T-helper 1 cell treated with Interleukin-12 subunit alpha and Interleukin-12 subunit beta and Interleukin-4 antibody, amounts not matched to agents 30 μg/mL and 1 μg/mL, for 36 hours (primary cell): ENCODE measurements around the gene TPM1.

Experiments
- H3K27ac Mint-ChIP-seq: one replicate; pipeline ENCODE4 v1.8.0; 2021; ENCODE audit warnings: mild to moderate bottlenecking, mixed read lengths
- H3K27me3 Mint-ChIP-seq: one replicate; pipeline ENCODE4 v1.8.0; 2021; ENCODE audit warnings: low read depth, mixed read lengths
- H3K36me3 Mint-ChIP-seq: one replicate; pipeline ENCODE4 v1.8.0; 2021; ENCODE audit warnings: low read depth, mixed read lengths
- H3K4me1 Mint-ChIP-seq: one replicate; pipeline ENCODE4 v1.8.0; 2021; ENCODE audit warnings: low read depth, mixed read lengths
- H3K4me3 Mint-ChIP-seq: one replicate; pipeline ENCODE4 v1.8.0; 2021; ENCODE audit warnings: mild to moderate bottlenecking, moderate library complexity, mixed read lengths
- H3K9me3 Mint-ChIP-seq: one replicate; pipeline ENCODE4 v1.8.0; 2021; ENCODE audit warnings: mixed read lengths

The TPM1 gene

DNA sequence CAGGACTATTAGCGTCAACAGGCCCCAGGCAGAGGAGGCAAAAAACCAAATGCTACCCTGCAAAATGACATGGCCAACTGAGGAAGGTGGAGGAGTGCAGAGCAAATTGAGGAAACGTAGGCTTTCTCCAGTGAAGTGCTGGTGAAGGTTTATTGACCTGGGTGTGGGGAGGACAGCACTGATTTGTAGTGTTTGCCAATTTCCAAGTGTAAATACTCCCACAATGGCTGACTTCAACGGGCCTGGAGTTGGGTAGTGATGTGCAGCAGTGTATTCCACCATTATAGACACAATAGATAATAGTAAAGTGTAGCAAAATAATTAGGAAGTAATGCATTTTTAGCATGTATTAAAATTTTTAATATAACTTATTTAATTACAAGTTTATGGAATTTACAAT lies 32.2 kb upstream of the TPM1 start:
- Mint-ChIP-seq H3K4me1 (peaks cover 1% of the 10 kb centered on the region), H3K27ac (no peak overlapping the region), H3K36me3 (no peaks in the 10 kb centered on the region), H3K4me3 (no peak overlapping the region), H3K27me3 (no peaks in the 10 kb centered on the region), H3K9me3 (no peaks in the 10 kb centered on the region)

DNA sequence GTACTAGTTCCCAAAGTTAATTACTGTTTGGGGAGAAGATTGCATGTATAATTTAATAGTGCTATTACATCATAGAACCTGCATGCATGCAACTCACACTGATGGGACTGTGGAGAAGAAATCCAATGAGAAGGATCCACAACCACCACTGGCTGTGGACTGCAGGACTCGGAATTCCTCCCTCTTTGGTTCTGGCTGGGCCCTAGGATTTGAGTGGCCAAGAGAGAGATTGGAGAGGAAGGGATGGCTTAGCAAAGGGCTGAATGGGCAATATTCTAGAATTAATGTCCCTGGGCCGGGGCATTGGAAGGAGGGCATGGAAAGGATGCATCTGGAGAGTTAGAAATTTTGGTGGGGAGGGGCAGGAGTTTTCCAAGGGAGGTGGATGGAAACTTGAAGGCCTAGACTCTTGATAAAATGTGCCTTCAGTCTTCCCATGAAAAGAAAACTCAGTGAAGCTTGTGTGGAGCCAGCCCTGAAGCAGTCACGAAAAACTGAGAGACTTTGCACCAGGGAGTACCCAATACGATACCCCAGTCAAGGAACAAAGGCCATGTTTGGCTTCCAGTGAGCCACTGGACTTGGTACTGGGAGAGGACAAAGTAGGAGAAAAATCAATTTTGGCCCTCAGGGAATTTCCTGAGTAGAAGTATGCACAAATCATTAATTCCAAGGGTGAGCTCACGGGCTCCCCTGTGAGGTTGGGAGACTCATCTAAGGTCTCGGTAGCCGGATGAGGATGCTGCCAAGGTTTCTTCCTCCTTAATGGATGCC lies 31.4 kb upstream of the TPM1 start:
- Mint-ChIP-seq H3K27ac (no peak overlapping the region), H3K4me3 (no peak overlapping the region), H3K36me3 (no peaks in the 10 kb centered on the region), H3K4me1 (peaks cover 5% of the 10 kb centered on the region), H3K27me3 (no peaks in the 10 kb centered on the region), H3K9me3 (no peaks in the 10 kb centered on the region)

DNA sequence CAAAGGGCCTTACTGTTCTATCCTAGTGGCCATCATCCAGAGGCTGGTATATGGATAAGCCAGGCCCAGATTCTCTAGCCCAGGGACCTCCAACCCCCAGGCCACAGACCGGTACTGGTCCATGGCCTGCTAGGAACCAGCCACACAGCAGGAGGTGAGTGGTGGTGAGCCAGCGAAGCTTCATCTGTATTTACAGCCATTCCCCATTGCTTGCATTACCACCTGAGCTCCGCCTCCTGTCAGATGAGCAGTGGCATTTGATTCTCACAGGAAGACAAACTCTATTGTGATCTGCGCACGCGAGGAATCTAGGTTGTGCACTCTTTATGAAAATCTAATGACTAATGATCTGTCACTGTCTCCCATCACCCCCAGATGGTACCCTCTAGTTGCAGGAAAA lies 30.1 kb upstream of the TPM1 start:
- Mint-ChIP-seq H3K27ac (no peak overlapping the region), H3K27me3 (no peaks in the 10 kb centered on the region), H3K9me3 (no peaks in the 10 kb centered on the region), H3K36me3 (no peaks in the 10 kb centered on the region), H3K4me3 (no peak overlapping the region), H3K4me1 (peaks cover 5% of the 10 kb centered on the region)

DNA sequence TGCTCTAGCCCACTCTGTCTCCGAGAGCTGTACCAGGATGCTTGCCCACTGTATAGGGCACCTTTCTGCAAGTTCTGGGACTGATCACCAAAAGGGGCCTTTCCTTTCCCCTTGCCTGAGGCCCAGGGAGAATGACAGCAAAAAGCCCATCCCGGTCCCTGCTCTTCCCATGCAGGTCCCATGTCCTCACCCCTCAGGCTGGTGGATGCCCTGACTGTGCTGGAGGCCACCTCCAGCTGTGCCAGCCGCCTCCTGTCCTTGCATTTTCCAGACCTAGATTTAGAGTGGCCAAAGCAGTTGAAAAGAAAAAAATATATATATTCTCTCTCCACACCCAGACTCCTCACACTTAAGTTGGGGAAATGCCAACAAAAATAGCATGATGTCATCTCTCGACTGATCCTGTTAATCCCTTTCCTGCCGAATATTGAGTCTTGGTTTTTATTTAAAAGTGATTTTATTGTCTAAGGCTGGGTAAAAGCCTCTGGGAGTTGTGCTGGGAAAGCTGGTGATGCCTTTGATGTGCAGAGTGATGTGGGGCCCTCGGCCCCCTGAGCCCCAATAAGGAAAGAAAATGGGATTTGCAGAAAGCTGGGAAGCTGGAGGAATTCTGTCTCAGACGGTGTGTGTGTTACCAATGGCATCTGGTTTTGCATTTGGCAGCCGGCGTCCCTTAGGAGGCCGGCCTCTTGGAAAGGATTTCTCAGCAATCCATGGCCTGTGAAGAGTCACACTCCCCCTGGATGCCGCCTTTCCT lies 29.3 kb upstream of the TPM1 start:
- Mint-ChIP-seq H3K27ac (no peak overlapping the region), H3K4me3 (no peak overlapping the region), H3K4me1 (peaks cover 5% of the 10 kb centered on the region), H3K27me3 (no peaks in the 10 kb centered on the region), H3K36me3 (no peaks in the 10 kb centered on the region), H3K9me3 (no peaks in the 10 kb centered on the region)

DNA sequence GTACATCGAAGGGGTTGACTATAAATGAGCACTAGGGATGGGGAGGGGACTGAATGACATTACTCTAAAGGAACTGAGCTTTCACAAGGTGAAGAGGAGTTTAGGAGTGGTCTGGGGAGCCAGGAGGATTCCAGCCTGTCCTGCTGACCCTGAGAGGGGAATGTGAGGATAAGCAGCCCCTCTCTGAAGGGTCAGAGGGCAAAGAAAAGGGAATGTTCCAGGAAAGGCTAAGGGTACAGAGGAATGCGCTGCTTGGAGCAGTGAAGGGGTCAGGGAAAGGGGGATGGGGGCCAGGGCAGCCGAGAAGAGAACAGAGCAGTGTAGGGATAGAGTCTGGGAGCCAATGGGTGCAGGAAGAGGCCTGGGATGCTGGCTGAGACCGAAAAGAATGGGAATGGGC lies 28.0 kb upstream of the TPM1 start:
- Mint-ChIP-seq H3K27ac (no peak overlapping the region), H3K27me3 (no peaks in the 10 kb centered on the region), H3K9me3 (no peaks in the 10 kb centered on the region), H3K4me3 (no peak overlapping the region), H3K36me3 (no peaks in the 10 kb centered on the region), H3K4me1 (peaks cover 5% of the 10 kb centered on the region)

DNA sequence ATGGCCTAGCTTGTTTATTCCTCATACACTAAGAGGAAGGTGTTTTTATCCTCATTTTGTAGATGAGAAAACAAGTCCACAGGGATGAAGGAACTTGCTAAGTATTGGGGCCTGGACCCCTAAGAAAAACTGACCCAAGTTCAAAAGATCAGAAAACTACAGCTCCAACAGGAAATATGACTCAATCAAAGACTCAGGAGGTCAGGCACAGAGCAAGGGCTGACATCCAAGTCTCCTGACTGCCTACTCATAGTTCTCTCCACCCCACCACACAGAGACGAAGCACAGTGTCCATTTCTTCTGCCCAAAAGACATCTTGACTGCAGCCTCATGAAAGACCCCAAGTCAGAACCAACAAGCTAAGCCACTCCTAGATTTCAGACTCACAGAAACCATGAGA lies 26.9 kb upstream of the TPM1 start:
- no peaks in the 10 kb centered on the region for H3K36me3 Mint-ChIP-seq
- peaks cover 5% of the 10 kb centered on the region for H3K4me1 Mint-ChIP-seq
- H3K27me3 Mint-ChIP-seq, result no peaks in the 10 kb centered on the region
- H3K4me3 Mint-ChIP-seq, result no peak overlapping the region
- H3K27ac Mint-ChIP-seq, result no peak overlapping the region
- no peaks in the 10 kb centered on the region for H3K9me3 Mint-ChIP-seq

DNA sequence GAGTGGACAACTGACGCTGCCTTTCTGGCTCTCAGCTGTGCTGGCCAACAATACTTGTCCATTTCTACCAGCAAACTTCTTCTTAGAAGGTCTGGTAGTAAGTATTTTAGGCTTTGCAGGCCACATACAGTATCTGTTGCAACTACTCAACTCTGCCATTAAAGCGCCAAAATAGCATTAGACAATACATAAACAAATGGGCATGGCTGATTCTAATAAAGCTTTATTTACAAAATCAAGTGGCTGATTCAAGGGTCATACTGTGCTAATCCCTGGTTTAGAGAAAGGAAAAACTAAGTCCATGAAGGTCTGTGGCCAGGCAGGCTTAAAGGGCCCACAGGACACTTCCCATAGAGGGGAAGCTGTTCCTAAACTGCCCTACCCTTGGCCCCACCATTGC lies 26.3 kb upstream of the TPM1 start:
- H3K36me3 Mint-ChIP-seq, result no peaks in the 10 kb centered on the region
- H3K9me3 Mint-ChIP-seq, result no peaks in the 10 kb centered on the region
- H3K4me1 Mint-ChIP-seq, result peaks cover 5% of the 10 kb centered on the region
- no peak overlapping the region for H3K27ac Mint-ChIP-seq
- no peak overlapping the region for H3K4me3 Mint-ChIP-seq
- no peaks in the 10 kb centered on the region for H3K27me3 Mint-ChIP-seq

DNA sequence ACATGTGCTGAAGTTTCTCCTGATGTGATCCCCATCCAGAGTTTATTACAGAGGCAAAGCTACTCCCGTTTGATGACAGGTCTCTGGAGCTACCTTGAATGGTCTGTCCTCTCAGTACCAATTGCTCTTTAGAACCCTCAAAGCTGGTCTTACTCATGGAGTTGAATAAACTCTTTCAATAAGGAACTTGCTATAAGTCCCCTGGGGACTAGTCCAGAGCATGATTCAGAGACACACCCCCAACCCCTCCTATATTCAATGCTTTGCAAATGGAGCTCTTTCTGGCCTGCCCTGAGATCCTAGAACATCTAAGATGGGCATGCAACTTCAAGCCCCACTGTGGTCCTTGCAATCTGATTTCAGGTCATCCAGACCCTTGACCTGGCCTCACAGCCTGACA lies 23.9 kb upstream of the TPM1 start:
- no peaks in the 10 kb centered on the region for H3K9me3 Mint-ChIP-seq
- peaks cover 5% of the 10 kb centered on the region for H3K4me1 Mint-ChIP-seq
- H3K27ac Mint-ChIP-seq, result no peak overlapping the region
- no peak overlapping the region for H3K4me3 Mint-ChIP-seq
- H3K27me3 Mint-ChIP-seq, result peaks cover 5% of the 10 kb centered on the region
- H3K36me3 Mint-ChIP-seq, result no peaks in the 10 kb centered on the region

DNA sequence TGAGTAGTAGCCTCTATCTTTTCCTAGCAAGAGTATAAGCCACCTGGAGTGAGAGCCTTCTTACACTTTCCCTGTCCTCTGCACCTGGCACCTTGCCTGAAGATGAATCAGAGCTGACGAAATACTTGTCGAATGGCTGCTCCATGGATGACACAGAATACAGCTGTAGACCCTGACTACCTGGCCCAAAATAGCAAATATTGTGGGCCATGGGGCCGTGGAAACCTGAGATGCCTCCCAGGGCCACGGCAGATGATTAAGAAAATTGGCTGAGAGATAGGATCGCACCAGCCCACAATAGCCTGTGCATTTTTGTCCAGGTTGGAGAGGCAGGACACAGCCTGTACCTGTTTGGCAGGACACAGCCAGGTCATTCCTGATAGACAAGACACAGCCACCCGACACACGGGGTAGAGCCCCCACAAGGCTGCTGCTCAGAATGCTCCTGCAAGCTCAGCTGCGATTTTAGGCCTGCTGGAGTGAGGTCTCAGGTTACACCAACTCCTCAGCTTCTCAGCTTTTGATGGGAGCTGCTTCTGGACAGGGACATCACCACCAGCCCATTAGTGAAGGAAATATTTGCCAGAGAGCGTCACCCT lies 22.9 kb upstream of the TPM1 start:
- H3K36me3 Mint-ChIP-seq, result no peaks in the 10 kb centered on the region

DNA sequence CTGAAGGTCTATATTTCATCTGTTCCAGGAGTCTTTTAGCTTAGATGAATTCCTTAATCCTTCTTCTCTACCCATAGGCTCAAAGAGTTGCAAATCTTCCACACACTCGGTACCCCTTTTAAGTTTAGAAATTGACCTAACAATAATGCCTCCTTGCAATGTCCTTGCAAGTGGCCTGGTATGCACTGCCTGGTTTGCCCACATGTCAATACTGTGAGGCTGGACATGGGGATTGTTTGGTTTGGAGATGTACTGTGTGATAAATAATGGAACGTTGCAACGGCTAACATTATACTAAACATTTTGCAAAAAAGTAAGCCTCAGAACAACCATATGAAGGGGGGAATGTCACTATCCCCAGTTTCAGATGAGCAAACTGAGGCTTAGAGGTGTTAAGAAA lies 22.4 kb upstream of the TPM1 start:
- no peaks in the 10 kb centered on the region for H3K36me3 Mint-ChIP-seq
- H3K27ac Mint-ChIP-seq, result no peak overlapping the region
- no peaks in the 10 kb centered on the region for H3K9me3 Mint-ChIP-seq
- no peak overlapping the region for H3K4me3 Mint-ChIP-seq
- H3K4me1 Mint-ChIP-seq, result peaks cover 5% of the 10 kb centered on the region
- H3K27me3 Mint-ChIP-seq, result peaks cover 5% of the 10 kb centered on the region

More for the DNA sequence above, 22.9 kb upstream of the TPM1 start:
- Mint-ChIP-seq H3K27ac (no peak overlapping the region), H3K9me3 (no peaks in the 10 kb centered on the region), H3K4me1 (peaks cover 5% of the 10 kb centered on the region), H3K4me3 (no peak overlapping the region), H3K27me3 (peaks cover 5% of the 10 kb centered on the region)

DNA sequence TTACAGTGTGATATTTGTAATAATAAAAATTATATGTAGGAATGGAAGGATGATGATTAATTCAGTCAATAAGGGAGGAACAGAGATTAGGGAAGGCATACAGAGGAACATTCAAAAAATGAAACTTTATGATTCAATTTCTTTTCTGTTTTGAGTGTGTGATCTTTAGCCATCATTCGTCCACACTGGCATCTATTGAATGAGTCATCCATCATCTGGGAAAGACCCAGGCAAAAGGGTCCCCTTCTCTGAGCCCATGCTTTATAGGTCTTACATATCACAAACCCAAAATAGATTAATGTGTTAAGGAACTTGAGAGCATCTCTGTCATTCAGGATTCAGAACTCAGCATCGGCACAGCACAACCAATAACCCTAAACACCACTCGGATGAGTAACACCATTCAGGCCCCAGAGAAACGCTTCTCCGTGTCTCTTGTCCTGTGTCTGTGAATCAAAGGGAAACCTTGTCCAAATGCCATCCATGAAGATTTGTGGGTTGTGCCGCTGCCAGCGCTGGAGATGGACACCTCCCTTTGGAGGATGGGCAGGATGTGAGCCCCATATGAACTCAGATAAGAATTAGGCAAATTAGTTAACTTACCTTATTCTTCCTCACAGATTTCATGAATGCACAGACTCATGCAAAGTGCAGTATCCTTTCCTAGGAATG lies 21.7 kb upstream of the TPM1 start:
- no peak overlapping the region for H3K27ac Mint-ChIP-seq
- H3K4me1 Mint-ChIP-seq, result no peaks in the 10 kb centered on the region
- no peaks in the 10 kb centered on the region for H3K9me3 Mint-ChIP-seq
- no peaks in the 10 kb centered on the region for H3K36me3 Mint-ChIP-seq
- H3K27me3 Mint-ChIP-seq, result peaks cover 5% of the 10 kb centered on the region
- no peak overlapping the region for H3K4me3 Mint-ChIP-seq

DNA sequence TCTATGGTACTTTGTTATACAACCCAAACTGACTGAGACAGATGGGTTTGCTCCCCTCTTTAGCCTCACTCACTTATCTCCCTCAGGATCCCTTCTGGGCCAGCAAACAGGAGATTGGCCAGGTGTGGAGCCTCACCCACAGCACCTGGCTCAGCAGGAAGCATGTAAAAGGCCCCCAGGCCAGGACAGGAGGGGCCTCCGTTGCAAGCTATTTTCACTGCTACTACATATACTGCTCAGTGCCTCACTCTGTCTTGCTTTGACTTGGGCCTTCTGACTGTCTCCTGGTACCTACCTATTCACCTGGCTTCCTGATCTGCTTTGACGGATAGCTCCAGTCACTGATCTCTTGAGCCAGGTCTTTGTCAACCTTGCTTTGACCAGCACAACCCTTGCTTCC lies 20.4 kb upstream of the TPM1 start:
- Mint-ChIP-seq H3K27me3 (peaks cover 5% of the 10 kb centered on the region), H3K36me3 (no peaks in the 10 kb centered on the region), H3K4me3 (no peak overlapping the region), H3K4me1 (no peaks in the 10 kb centered on the region), H3K27ac (no peak overlapping the region), H3K9me3 (no peaks in the 10 kb centered on the region)

DNA sequence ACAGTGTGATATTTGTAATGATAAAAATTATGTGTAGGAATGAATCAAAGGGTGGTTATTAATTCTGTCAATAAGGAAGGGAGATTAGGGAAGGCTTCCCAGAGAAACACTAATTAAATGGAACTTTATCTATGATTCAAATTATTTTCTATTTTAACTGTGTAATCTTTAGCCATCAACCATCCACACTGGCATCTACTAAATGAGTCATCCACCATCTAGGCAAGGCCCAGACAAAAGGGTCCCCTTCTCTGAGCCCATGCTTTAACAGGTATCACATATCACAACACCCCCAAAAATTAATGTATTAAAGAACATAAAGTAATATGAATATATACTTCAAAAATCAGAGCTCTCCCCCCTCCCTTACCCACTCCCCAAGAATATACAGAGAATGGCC lies 19.9 kb upstream of the TPM1 start:
- no peak overlapping the region for H3K27ac Mint-ChIP-seq
- no peak overlapping the region for H3K4me3 Mint-ChIP-seq
- H3K9me3 Mint-ChIP-seq, result no peaks in the 10 kb centered on the region
- H3K27me3 Mint-ChIP-seq, result peaks cover 8% of the 10 kb centered on the region
- no peaks in the 10 kb centered on the region for H3K36me3 Mint-ChIP-seq
- H3K4me1 Mint-ChIP-seq, result no peaks in the 10 kb centered on the region

DNA sequence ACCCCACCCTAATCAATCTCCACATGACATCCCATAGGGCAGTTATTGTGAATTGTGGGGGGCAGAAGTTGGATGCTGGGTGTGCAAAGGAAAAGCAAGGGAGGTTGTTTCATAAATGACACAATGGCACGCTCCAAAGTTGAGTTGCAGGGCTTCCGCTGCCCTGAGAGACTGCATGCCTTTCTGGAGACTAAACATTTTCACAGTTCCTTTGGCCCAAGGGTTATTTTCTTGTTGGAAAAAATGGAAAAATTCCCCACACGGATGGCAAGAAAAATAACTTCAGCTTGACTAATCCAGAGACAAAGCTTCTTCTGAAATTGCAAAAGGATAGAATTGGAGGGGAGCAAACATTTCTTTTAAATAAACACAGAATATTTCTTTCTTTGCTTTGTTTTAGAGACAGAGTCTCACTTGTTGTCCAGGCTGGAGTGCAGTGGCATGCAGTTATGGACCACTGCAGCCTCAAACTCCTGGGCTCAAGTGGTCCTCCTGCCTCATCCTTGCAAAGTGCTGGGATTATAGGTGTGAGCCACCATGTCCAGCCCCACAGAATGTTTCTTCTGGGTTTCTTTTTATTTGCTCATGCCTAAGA lies 19.1 kb upstream of the TPM1 start:
- Mint-ChIP-seq H3K4me1 (no peaks in the 10 kb centered on the region), H3K27ac (no peak overlapping the region), H3K27me3 (peaks cover 9% of the 10 kb centered on the region), H3K4me3 (no peak overlapping the region), H3K9me3 (no peaks in the 10 kb centered on the region), H3K36me3 (no peaks in the 10 kb centered on the region)
